ACC112 (cell line): ENCODE data around the gene IL10RA.
"Not testable (repeated sequence)": the region's sequence is repeated elsewhere in the genome, so short reads cannot be mapped to it uniquely, and the experiment has no call there.

ENCODE experiments used
- H2AFZ ChIP-seq: fragments of 200-600 bp; sonication (generic); one replicate; pipeline ENCODE4 v1.6.0; 2017; ENCODE audit warnings: antibody characterized with exemption, low read length; ENCODE audit not compliant: unreplicated experiment
- H3K27ac ChIP-seq: fragments of 200-600 bp; sonication (generic); 2 replicates; pipeline ENCODE4 v1.5.1; 2014; ENCODE audit warnings: low read depth, mild to moderate bottlenecking, antibody characterized with exemption, low read length, moderate library complexity
- H3K27me3 ChIP-seq: fragments of 200-600 bp; sonication (generic); 2 replicates; pipeline ENCODE4 v1.6.1; 2014; ENCODE audit warnings: mild to moderate bottlenecking, antibody characterized with exemption, low read length, moderate library complexity, mixed read lengths; ENCODE audit not compliant: insufficient read depth
- H3K36me3 ChIP-seq: fragments of 200-600 bp; sonication (generic); 2 replicates; pipeline ENCODE4 v1.6.1; 2016; ENCODE audit warnings: mild to moderate bottlenecking, antibody characterized with exemption, low read length, moderate library complexity, mixed read lengths; ENCODE audit not compliant: insufficient read depth
- H3K4me1 ChIP-seq: fragments of 200-600 bp; sonication (generic); one replicate; pipeline ENCODE4 v1.6.1; 2016; ENCODE audit warnings: low read length, mixed read lengths; ENCODE audit not compliant: insufficient read depth, unreplicated experiment, control insufficient read depth
- H3K4me3 ChIP-seq: fragments of 200-600 bp; sonication (generic); 2 replicates; pipeline ENCODE4 v1.5.1; 2014; ENCODE audit warnings: mild to moderate bottlenecking, low read depth, low read length
- H3K79me2 ChIP-seq: fragments of 200-600 bp; sonication (generic); one replicate; pipeline ENCODE4 v1.6.0; 2016; ENCODE audit warnings: low read length; ENCODE audit not compliant: control insufficient read depth, unreplicated experiment, insufficient read depth

IL10RA gene

GRCh38 chr11:117978291-117978910, 7.8 kb upstream of the IL10RA start:
- not testable (repeated sequence) for H2AFZ ChIP-seq, H3K4me1 ChIP-seq, H3K79me2 ChIP-seq, H3K4me3 ChIP-seq, H3K27ac ChIP-seq, H3K36me3 ChIP-seq
- H3K27me3 ChIP-seq: peaks cover 22% of the 10 kb centered on the region

DNA sequence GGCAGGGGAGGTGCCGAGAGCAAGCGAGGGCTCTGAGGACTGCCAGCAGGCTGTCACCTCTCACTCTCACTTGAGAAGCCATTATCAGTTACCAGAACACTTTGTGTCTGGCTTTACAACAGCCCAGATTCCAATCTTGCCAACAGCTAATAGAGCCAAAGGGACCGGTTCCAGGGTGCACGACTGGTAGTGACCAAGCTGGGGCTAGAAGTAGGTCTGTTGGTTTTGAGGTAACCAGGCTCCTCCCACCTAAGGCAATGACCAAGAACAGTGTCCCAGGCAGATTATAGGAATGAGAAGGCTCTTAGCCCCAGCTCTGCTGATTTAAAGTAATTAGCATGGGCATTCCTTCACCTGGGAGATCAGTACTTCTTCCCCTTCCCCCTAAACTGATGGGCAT, 7.2 kb upstream of the IL10RA start:
- Histone ChIP-seq H3K4me1 (no peaks in the 10 kb centered on the region), H3K27ac (no peak overlapping the region), H3K36me3 (no peaks in the 10 kb centered on the region), H3K79me2 (no peaks in the 10 kb centered on the region), H3K27me3 (peaks cover 28% of the 10 kb centered on the region), H2AFZ (no peak overlapping the region), H3K4me3 (no peak overlapping the region)

GRCh38 chr11:117979481-117980211, 6.5 kb upstream of the IL10RA start:
- H3K4me1 ChIP-seq: no peaks in the 10 kb centered on the region
- H2AFZ ChIP-seq: no peak overlapping the region
- peaks cover 34% of the 10 kb centered on the region for H3K27me3 ChIP-seq

GRCh38 chr11:117980280-117980679, 5.9 kb upstream of the IL10RA start:
- Histone ChIP-seq H3K36me3 (no peaks in the 10 kb centered on the region), H3K27me3 (peaks cover 40% of the 10 kb centered on the region), H3K4me1 (no peaks in the 10 kb centered on the region), H2AFZ (no peak overlapping the region), H3K79me2 (no peaks in the 10 kb centered on the region), H3K27ac (no peak overlapping the region), H3K4me3 (no peak overlapping the region)

More at GRCh38 chr11:117979481-117980211, 6.5 kb upstream of the IL10RA start:
- no peaks in the 10 kb centered on the region for H3K36me3 ChIP-seq
- H3K79me2 ChIP-seq: no peaks in the 10 kb centered on the region
- H3K27ac ChIP-seq: no peak overlapping the region
- no peak overlapping the region for H3K4me3 ChIP-seq

DNA sequence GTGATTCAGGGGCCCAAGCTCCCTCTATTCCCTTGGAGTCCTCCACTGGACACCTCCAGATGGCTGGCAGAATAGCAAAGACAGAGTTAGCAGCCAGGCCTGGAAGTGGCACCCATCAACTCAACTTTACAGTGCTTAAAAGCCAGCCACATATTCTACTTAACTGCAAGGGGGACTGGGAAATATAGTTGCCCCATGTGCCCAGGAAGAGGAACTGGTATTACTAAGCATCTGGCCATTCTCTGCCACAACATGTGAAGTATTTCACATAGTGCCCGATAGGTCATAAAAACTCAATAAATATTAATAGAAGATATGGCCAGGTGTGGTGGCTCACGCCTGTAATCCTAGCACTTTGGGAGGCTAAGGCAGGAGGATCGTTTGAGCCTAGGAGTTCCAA, 5.5 kb upstream of the IL10RA start:
- no peaks in the 10 kb centered on the region for H3K79me2 ChIP-seq
- H3K36me3 ChIP-seq: no peaks in the 10 kb centered on the region
- H3K4me3 ChIP-seq: no peak overlapping the region
- H3K27me3 ChIP-seq: peaks cover 44% of the 10 kb centered on the region
- H3K4me1 ChIP-seq: no peaks in the 10 kb centered on the region
- H2AFZ ChIP-seq: no peak overlapping the region
- H3K27ac ChIP-seq: no peak overlapping the region

GRCh38 chr11:117983163-117983475, 3.1 kb upstream of the IL10RA start:
- no peak overlapping the region for H3K4me3 ChIP-seq
- H3K79me2 ChIP-seq: no peaks in the 10 kb centered on the region
- H3K4me1 ChIP-seq: no peaks in the 10 kb centered on the region
- H3K27ac ChIP-seq: no peak overlapping the region
- H3K27me3 ChIP-seq: peaks cover 61% of the 10 kb centered on the region
- H2AFZ ChIP-seq: no peak overlapping the region
- H3K36me3 ChIP-seq: no peaks in the 10 kb centered on the region

DNA sequence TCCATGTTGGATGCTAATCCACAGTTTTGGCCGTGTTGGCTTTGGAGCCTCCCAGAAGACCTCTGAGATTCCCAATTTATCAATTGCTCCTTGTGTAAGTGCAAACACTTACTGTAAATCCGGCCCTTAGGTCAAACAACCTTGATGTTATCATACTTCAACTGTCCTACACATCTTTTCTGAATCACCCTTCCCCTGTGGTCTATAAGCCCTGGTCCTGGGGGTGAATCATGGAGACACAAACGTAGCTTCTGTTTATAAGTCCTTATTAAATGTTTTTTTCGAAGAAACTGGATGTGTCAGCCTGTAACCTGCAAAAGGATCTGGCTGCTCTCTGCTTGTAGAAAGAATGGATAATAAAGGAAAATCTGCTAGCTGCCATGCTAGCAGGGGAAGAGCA, 1.7 kb upstream of the IL10RA start:
- Histone ChIP-seq H3K79me2 (no peaks in the 10 kb centered on the region), H2AFZ (no peak overlapping the region), H3K4me3 (no peak overlapping the region), H3K27me3 (peaks cover 68% of the 10 kb centered on the region), H3K27ac (no peak overlapping the region), H3K4me1 (no peaks in the 10 kb centered on the region), H3K36me3 (no peaks in the 10 kb centered on the region)

GRCh38 chr11:117986981-117987574, 884 bp downstream of the IL10RA start:
- H3K4me1 ChIP-seq: no peaks in the 10 kb centered on the region
- H3K36me3 ChIP-seq: no peaks in the 10 kb centered on the region
- H3K27me3 ChIP-seq: peaks cover 56% of the 10 kb centered on the region
- no peak overlapping the region for H3K4me3 ChIP-seq
- no peaks in the 10 kb centered on the region for H3K79me2 ChIP-seq
- no peak overlapping the region for H2AFZ ChIP-seq
- no peak overlapping the region for H3K27ac ChIP-seq

- Histone ChIP-seq H3K4me3 (no peak overlapping the region), H3K4me1 (no peaks in the 10 kb centered on the region), H3K36me3 (no peaks in the 10 kb centered on the region), H3K27ac (no peak overlapping the region), H2AFZ (no peak overlapping the region), H3K27me3 (peaks cover 57% of the 10 kb centered on the region), H3K79me2 (no peaks in the 10 kb centered on the region)
These were observed 3.3 kb downstream of the IL10RA start for GRCh38 chr11:117989351-117990102.

DNA sequence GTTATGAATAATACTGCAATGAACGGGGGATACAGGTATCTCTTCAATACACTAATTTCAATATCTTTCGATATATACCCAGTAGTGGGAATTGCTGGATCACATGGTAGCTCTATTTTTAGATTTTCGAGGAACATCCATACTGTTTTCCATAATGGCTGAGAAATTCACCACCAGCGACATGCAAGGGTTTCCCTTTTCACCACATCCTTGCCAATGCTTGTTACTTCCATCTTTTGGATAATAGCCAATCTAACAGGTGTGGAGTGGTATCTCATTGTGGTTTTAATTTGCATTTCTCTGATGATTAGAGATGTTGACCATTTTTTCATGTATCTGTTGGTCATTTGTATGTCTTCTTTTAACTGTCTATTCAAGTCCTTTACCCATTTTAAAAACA, 5.9 kb downstream of the IL10RA start:
- no peak overlapping the region for H3K27ac ChIP-seq
- no peaks in the 10 kb centered on the region for H3K79me2 ChIP-seq
- H3K4me1 ChIP-seq: no peaks in the 10 kb centered on the region

More for the DNA sequence above, 5.9 kb downstream of the IL10RA start:
- no peaks in the 10 kb centered on the region for H3K36me3 ChIP-seq
- no peak overlapping the region for H3K4me3 ChIP-seq
- peaks cover 33% of the 10 kb centered on the region for H3K27me3 ChIP-seq
- no peak overlapping the region for H2AFZ ChIP-seq
